K562 (cell line): ENCODE measurements around the gene SIM1. TPM values are rescaled to one million over a fixed set of nuclear protein-coding genes. Genes with fewer than 3 reads are reported as not detected.

ENCODE experiments used
- ATAC-seq: fragments of 200-7000 bp; cut with Tn5 transposase; 3 replicates; pipeline ENCODE4 v1.9.1; 2020; ENCODE audit warnings: moderate library complexity
- BruUV-seq: library from RNA; stranded (reverse); fragments of 400-500 nt; replicated peaks from 2 replicates; lab custom pipeline; 2021; lab: Mats Ljungman, UMichigan
- CTCF ChIA-PET: fragments of 300-600 bp; formaldehyde crosslinking; extraction: SDS; loops from one replicate; lab custom pipeline; 2021; ENCODE audit warnings: low intra/inter-chr PET ratio; lab: Yijun Ruan, JAX
- POLR2A ChIA-PET: fragments of 300-600, 350-650 bp; sonication (Branson Sonifier 250); formaldehyde crosslinking; extraction: SDS; loops from one replicate; lab custom pipeline; 2021; ENCODE audit warnings: antibody characterized with exemption, inconsistent platforms; lab: Yijun Ruan, JAX
- DNase-seq, 4 experiments: peaks; one replicate each; pipeline versions ENCODE4 v3.0.0 to v3.0.0-alpha.2; 2011 to 2018; ENCODE audit warnings: low spot score in 3 of 4, mixed read lengths in 3 of 4; ENCODE audit errors: extremely low read depth in 1 of 4
- FAIRE-seq: peaks from 2 replicates; lab custom pipeline; 2011; peaks lifted over from hg19 to GRCh38; lab: Jason Lieb, UNC
- H2AFZ ChIP-seq: 2 replicates; pipeline ENCODE4 v1.6.0; 2011; ENCODE audit warnings: low read depth, low read length, control low read depth, inconsistent platforms
- H3K27ac ChIP-seq: fragments of 200-600 bp; 3 replicates; pipeline ENCODE4 v1.8.0; 2011; ENCODE audit warnings: low read depth, mild to moderate bottlenecking, control low read depth, inconsistent platforms, low read length, moderate library complexity, mixed read lengths; ENCODE audit errors: extremely low read depth
- H3K27me3 ChIP-seq, 2 experiments: fragments of 300-600 bp in 1 of 2; 2 replicates in 1 of 2; 3 replicates in 1 of 2; pipeline versions ENCODE4 v1.6.0 to v1.8.0; 2011; ENCODE audit warnings: inconsistent platforms in 2 of 2, low read length in 2 of 2, mild to moderate bottlenecking in 1 of 2, mixed read lengths in 1 of 2, moderate library complexity in 1 of 2; ENCODE audit not compliant: control insufficient read depth in 2 of 2, insufficient read depth in 2 of 2
- H3K36me3 ChIP-seq: fragments of 300-600 bp; 3 replicates; pipeline ENCODE4 v1.8.0; 2011; ENCODE audit warnings: mild to moderate bottlenecking, low read length, inconsistent platforms; ENCODE audit not compliant: control insufficient read depth, insufficient read depth
- H3K4me1 ChIP-seq, 2 experiments: fragments of 200-600 bp in 1 of 2; replicated peaks in 1 of 2; 2 replicates in 1 of 2; 3 replicates in 1 of 2; pipeline versions ENCODE4 v1.5.1 to v1.8.0; 2011; ENCODE audit warnings: inconsistent platforms in 2 of 2, low read length in 2 of 2, mild to moderate bottlenecking in 1 of 2, mixed read lengths in 1 of 2, moderate library complexity in 1 of 2; ENCODE audit not compliant: control insufficient read depth in 2 of 2, insufficient read depth in 2 of 2
- H3K4me2 ChIP-seq: 2 replicates; pipeline ENCODE4 v1.6.1; 2011; ENCODE audit warnings: low read length, control low read depth, inconsistent platforms, mixed read lengths; ENCODE audit not compliant: insufficient read depth
- H3K4me3 ChIP-seq: fragments of 200-600 bp; sonication (generic), shearing (Covaris generic); 2 replicates; pipeline ENCODE4 v1.5.1; 2016; ENCODE audit warnings: control low read depth, inconsistent platforms
- H3K79me2 ChIP-seq: fragments of 200-600 bp; 3 replicates; pipeline ENCODE4 v1.8.0; 2011; ENCODE audit warnings: low read length, inconsistent platforms; ENCODE audit not compliant: control insufficient read depth, insufficient read depth
- H3K9ac ChIP-seq, 2 experiments: 2 replicates each; pipeline versions ENCODE4 v1.6.0 to v1.6.1; 2011; ENCODE audit warnings: low read depth in 2 of 2, low read length in 2 of 2, control low read depth in 1 of 2, inconsistent platforms in 1 of 2, mild to moderate bottlenecking in 1 of 2, mixed read lengths in 1 of 2; ENCODE audit not compliant: insufficient read depth in 1 of 2
- H3K9me1 ChIP-seq: one replicate; pipeline ENCODE4 v1.6.0; 2011; ENCODE audit warnings: inconsistent platforms, mild to moderate bottlenecking, low read length, moderate library complexity; ENCODE audit not compliant: control insufficient read depth, insufficient read depth
- H3K9me3 ChIP-seq: replicated peaks from 2 replicates; pipeline ENCODE4 v1.5.1; 2011; ENCODE audit warnings: low read depth, low read length, inconsistent platforms; ENCODE audit not compliant: control insufficient read depth, insufficient read depth
- H4K20me1 ChIP-seq: replicated peaks from 2 replicates; pipeline ENCODE4 v1.6.1; 2011; ENCODE audit warnings: low read length, inconsistent platforms, mixed read lengths; ENCODE audit not compliant: control insufficient read depth, insufficient read depth
- HNRNPUL1 ChIP-seq: fragments of 200-400 bp; formaldehyde crosslinking; IDR thresholded peaks from 2 replicates; pipeline ENCODE4 v1.6.1; 2017; ENCODE audit warnings: low read length
- RBM25 ChIP-seq: fragments of 200-400 bp; formaldehyde crosslinking; IDR thresholded peaks from 2 replicates; pipeline ENCODE4 v1.6.1; 2018; ENCODE audit warnings: low read length, low read depth, moderate library complexity; ENCODE audit not compliant: severe bottlenecking
- ZNF695 ChIP-seq: fragments of 450-650 bp; formaldehyde crosslinking; IDR thresholded peaks from 2 replicates; pipeline ENCODE4 v1.4.0; 2020; ENCODE audit warnings: mild to moderate bottlenecking, moderate library complexity
- WGBS: fragments of 100-300 bp; shearing (Covaris generic); methylation state at CpG from one replicate; pipeline ENCODE4 v1.1.6; 2016; ENCODE audit warnings: low coverage, mixed read lengths; ENCODE audit not compliant: insufficient coverage; ENCODE audit errors: missing lambda C conversion rate; 5-methylcytosine and 5-hydroxymethylcytosine counted together
- in situ Hi-C: fragments of 300-500 bp; cut with MboI; formaldehyde crosslinking; loops from 4 replicates; pipeline ENCODE4 v1.15.0; 2018; ENCODE audit warnings: inconsistent platforms, mixed read lengths
- intact Hi-C: fragments of 100-400 bp; cut with micrococcal nuclease; formaldehyde crosslinking; loops from 2 replicates; pipeline ENCODE4 v1.14.2; 2022
- polyA plus RNA-seq, 8 experiments: library from polyadenylated mRNA; depleted of rRNA in 4 of 8; stranded (reverse) in 5 of 8; unstranded in 3 of 8; fragments of >200 nt; fragmentation: Nextera tagmentation in 2 of 8; fragmentation: Illumina TruSeq in 1 of 8; extraction: Ambion mirVana in 2 of 8; extraction: Trizol in 1 of 8; gene quantifications; 2 replicates each; pipeline versions ENCODE4 v1.2.1 to v1.2.3, GENCODE V29; 2011 to 2014; ENCODE audit warnings: inconsistent platforms in 1 of 8, missing spikeins in 1 of 8
- total RNA-seq, 7 experiments: library from RNA; depleted of rRNA in 6 of 7; stranded (reverse); fragments of >200 nt in 6 of 7; fragmentation: Illumina TruSeq in 2 of 7; extraction: Trizol in 2 of 7; gene quantifications; 2 replicates each; pipeline versions ENCODE4 v1.2.1 to v1.2.3, GENCODE V29; 2011 to 2021; ENCODE audit warnings: low replicate concordance in 1 of 7
- TF ChIP-seq, protein P1 (sequence below): sonication (generic); formaldehyde crosslinking; IDR thresholded peaks from 2 replicates; pipeline ENCODE4 v1.8.1; 2023; ENCODE audit warnings: mild to moderate bottlenecking, missing genetic modification reagents
- TF ChIP-seq, protein P2 (sequence below): sonication (generic); formaldehyde crosslinking; IDR thresholded peaks from 2 replicates; pipeline ENCODE4 v1.5.0; 2020; ENCODE audit warnings: missing genetic modification reagents
- TF ChIP-seq, protein P3 (sequence below), 2 experiments: fragments of 200-800 bp in 1 of 2; sonication (Bioruptor generic) in 1 of 2; sonication (generic) in 1 of 2; formaldehyde crosslinking in 1 of 2; IDR thresholded peaks in 1 of 2; conservative IDR thresholded peaks in 1 of 2; 2 replicates each; pipeline versions ENCODE4 v1.5.0 to v1.6.1; 2016 to 2020; ENCODE audit warnings: missing compliant biosample characterization in 1 of 2, missing genetic modification characterization in 1 of 2, missing genetic modification reagents in 1 of 2
- TF ChIP-seq, protein P4 (sequence below), 2 experiments: fragments of 450-650 bp; formaldehyde crosslinking in 1 of 2; IDR thresholded peaks; 2 replicates each; pipeline versions ENCODE4 v1.4.0 to v1.6.1; 2014 to 2020; ENCODE audit warnings: mild to moderate bottlenecking in 2 of 2, borderline replicate concordance in 1 of 2, low read depth in 1 of 2

SIM1 gene
- total and polyA plus RNA-seq, 9 of the 15 experiments (the other 6 are each of a cell fraction or from before 2014, with no cell fraction given), result not detected

DNA sequence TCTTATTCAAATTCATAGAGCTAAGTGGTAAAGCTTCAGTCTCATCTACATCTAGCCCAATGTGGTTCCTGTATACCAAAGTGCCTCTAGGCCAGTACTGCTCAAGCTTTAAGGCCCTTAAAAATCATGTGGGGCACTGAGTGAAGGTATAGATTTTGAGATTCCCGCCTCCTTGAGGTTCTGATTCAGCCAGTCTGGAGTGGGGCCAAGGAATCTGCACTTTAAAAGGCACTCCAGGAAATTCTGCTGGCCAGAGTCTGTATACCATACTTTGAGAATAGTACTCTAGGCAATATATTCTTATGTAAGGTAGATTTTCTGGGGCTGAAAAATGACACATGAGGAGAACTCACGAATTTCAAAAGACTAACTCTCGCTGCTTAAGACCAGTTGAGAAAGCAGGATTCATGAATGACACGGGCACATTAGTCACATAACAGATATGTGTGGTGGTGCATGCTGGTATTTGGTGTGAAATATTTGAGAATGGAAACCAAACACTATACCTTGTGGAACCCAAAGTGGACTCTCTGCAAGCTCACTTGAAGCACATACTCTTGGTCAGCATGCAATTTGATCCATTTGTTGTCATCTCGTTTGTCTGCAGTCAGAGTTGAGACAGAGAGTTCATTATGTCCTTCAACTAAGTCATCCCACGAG lies 47.6 kb upstream of the SIM1 start:
- BruUV-seq, result no TSS peak
- TF ChIP-seq, protein P1, sequence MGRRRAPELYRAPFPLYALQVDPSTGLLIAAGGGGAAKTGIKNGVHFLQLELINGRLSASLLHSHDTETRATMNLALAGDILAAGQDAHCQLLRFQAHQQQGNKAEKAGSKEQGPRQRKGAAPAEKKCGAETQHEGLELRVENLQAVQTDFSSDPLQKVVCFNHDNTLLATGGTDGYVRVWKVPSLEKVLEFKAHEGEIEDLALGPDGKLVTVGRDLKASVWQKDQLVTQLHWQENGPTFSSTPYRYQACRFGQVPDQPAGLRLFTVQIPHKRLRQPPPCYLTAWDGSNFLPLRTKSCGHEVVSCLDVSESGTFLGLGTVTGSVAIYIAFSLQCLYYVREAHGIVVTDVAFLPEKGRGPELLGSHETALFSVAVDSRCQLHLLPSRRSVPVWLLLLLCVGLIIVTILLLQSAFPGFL, result no peak
- TF ChIP-seq, protein P2, sequence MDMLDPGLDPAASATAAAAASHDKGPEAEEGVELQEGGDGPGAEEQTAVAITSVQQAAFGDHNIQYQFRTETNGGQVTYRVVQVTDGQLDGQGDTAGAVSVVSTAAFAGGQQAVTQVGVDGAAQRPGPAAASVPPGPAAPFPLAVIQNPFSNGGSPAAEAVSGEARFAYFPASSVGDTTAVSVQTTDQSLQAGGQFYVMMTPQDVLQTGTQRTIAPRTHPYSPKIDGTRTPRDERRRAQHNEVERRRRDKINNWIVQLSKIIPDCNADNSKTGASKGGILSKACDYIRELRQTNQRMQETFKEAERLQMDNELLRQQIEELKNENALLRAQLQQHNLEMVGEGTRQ, result no peak
- TF ChIP-seq, protein P3, sequence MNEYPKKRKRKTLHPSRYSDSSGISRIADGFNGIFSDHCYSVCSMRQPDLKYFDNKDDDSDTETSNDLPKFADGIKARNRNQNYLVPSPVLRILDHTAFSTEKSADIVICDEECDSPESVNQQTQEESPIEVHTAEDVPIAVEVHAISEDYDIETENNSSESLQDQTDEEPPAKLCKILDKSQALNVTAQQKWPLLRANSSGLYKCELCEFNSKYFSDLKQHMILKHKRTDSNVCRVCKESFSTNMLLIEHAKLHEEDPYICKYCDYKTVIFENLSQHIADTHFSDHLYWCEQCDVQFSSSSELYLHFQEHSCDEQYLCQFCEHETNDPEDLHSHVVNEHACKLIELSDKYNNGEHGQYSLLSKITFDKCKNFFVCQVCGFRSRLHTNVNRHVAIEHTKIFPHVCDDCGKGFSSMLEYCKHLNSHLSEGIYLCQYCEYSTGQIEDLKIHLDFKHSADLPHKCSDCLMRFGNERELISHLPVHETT (CRISPR knock-in tag; conservative IDR thresholded peaks at IDR 0.05 in 1 of 2, IDR thresholded peaks at IDR 0.05 in 1 of 2), result no peak
- TF ChIP-seq RBM25, result no peak
- TF ChIP-seq, protein P4, sequence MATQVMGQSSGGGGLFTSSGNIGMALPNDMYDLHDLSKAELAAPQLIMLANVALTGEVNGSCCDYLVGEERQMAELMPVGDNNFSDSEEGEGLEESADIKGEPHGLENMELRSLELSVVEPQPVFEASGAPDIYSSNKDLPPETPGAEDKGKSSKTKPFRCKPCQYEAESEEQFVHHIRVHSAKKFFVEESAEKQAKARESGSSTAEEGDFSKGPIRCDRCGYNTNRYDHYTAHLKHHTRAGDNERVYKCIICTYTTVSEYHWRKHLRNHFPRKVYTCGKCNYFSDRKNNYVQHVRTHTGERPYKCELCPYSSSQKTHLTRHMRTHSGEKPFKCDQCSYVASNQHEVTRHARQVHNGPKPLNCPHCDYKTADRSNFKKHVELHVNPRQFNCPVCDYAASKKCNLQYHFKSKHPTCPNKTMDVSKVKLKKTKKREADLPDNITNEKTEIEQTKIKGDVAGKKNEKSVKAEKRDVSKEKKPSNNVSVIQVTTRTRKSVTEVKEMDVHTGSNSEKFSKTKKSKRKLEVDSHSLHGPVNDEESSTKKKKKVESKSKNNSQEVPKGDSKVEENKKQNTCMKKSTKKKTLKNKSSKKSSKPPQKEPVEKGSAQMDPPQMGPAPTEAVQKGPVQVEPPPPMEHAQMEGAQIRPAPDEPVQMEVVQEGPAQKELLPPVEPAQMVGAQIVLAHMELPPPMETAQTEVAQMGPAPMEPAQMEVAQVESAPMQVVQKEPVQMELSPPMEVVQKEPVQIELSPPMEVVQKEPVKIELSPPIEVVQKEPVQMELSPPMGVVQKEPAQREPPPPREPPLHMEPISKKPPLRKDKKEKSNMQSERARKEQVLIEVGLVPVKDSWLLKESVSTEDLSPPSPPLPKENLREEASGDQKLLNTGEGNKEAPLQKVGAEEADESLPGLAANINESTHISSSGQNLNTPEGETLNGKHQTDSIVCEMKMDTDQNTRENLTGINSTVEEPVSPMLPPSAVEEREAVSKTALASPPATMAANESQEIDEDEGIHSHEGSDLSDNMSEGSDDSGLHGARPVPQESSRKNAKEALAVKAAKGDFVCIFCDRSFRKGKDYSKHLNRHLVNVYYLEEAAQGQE (IDR thresholded peaks at IDR 0.05; ENCODE audit: borderline replicate concordance), result no peak
- TF ChIP-seq, protein P4 (CRISPR knock-in tag; IDR thresholded peaks at IDR 0.05; ENCODE audit: low read depth), result no peak
- TF ChIP-seq ZNF695 (CRISPR knock-in tag), result no peak
- TF ChIP-seq HNRNPUL1, result no peak

More for the DNA sequence above, 47.6 kb upstream of the SIM1 start:
- WGBS, result 73% methylated on average over 6 of the region's 6 CpGs
- Histone ChIP-seq H3K27ac (no peak overlapping the region), H3K36me3 (peaks cover 37% of the 10 kb centered on the region; the same call in 2 of the 3 replicates), H3K9ac (no peak overlapping the region), H4K20me1 (no peaks in the 10 kb centered on the region), H2AFZ (no peak overlapping the region), H3K4me3 (no peak overlapping the region), H3K9me1 (no peaks in the 10 kb centered on the region), H3K79me2 (no peaks in the 10 kb centered on the region), H3K9me3 (no peaks in the 10 kb centered on the region), H3K4me1 (no peaks in the 10 kb centered on the region), H3K27me3 (no peaks in the 10 kb centered on the region), H3K4me2 (no peak overlapping the region)
- ATAC-seq (no peak), DNase-seq (no peak), FAIRE-seq (no peak)
- in situ Hi-C loops, result no loop called here
- ChIA-PET POLR2A (interaction anchor here (1.3 kb wide), 1 partner anchor 15 kb away, joined by 3 read pairs; no protein-coding TSS in a partner anchor), CTCF (no interaction called here)
- intact Hi-C loops, result no loop called here
